ENCODE measurements around the gene FEZ2. TPM values are rescaled to one million over a fixed set of nuclear protein-coding genes. Genes with fewer than 3 reads are reported as not detected.
A peak's percentile ranks its signal among the peaks of the same experiment; 100 is the strongest.

The FEZ2 gene
- total and polyA plus RNA-seq, 9 of the 15 experiments (the other 6 are each of a cell fraction or from before 2014, with no cell fraction given) = 9.9 to 35.5 (median 20.1) TPM

- DNase-seq (ENCODE audit: extremely low read depth in 1 of 4, low spot score in 3 of 4) (no peak), FAIRE-seq (no peak), ATAC-seq (peak; percentile 23)
- WGBS (ENCODE audit: insufficient coverage, low coverage, missing lambda C conversion rate) = 37% methylated on average over 9 of the region's 9 CpGs
- Histone ChIP-seq H3K9ac (ENCODE audit: insufficient read depth in 1 of 2, low read depth in 2 of 2, low read length in 2 of 2) (no peak overlapping the region), H3K79me2 (ENCODE audit: control insufficient read depth, insufficient read depth, low read length) (no peaks in the 10 kb centered on the region), H3K27me3 (ENCODE audit: control insufficient read depth in 2 of 2, insufficient read depth in 2 of 2, low read length in 2 of 2) (peaks cover 0 to under 1% of the 10 kb centered on the region in 2 experiments; a peak in 1 of 5 replicates), H3K9me3 (replicated peaks; ENCODE audit: control insufficient read depth, insufficient read depth, low read depth, low read length) (no peaks in the 10 kb centered on the region), H2AFZ (ENCODE audit: low read depth, low read length) (no peak overlapping the region), H4K20me1 (replicated peaks; ENCODE audit: control insufficient read depth, insufficient read depth, low read length) (no peaks in the 10 kb centered on the region), H3K4me1 (replicated peaks in 1 of 2; ENCODE audit: control insufficient read depth in 2 of 2, insufficient read depth in 2 of 2, low read length in 2 of 2) (peaks cover 0 to 7% of the 10 kb centered on the region in 2 experiments; a peak in 1 of 5 replicates), H3K4me3 (no peak overlapping the region), H3K9me1 (ENCODE audit: control insufficient read depth, insufficient read depth, low read length) (no peaks in the 10 kb centered on the region), H3K36me3 (ENCODE audit: control insufficient read depth, insufficient read depth, low read length) (no peaks in the 10 kb centered on the region), H3K4me2 (ENCODE audit: insufficient read depth, low read length) (no peak overlapping the region; the same call in 1 of the 2 replicates), H3K27ac (ENCODE audit: extremely low read depth, low read depth, low read length) (no peak overlapping the region)
- CTCF ChIA-PET (ENCODE audit: low intra/inter-chr PET ratio) = no interaction called here
- no TSS peak for BruUV-seq (replicated peaks)
- intact Hi-C loops (cut with micrococcal nuclease) (no loop called here), in situ Hi-C loops (cut with MboI) (no loop called here)
- POLR2A ChIA-PET = interaction anchor here (0.6 to 0.8 kb wide), 2 partner anchors 9 to 17 kb away, joined by 3 read pairs; no protein-coding TSS in a partner anchor
- TF ChIP-seq CREB5 (CRISPR knock-in tag; IDR thresholded peaks at IDR 0.05) = 0 out of 2 replicates have a peak, but pooled peaks have one; percentile 9
- TF ChIP-seq GATAD2B (IDR thresholded peaks at IDR 0.05; ENCODE audit: borderline replicate concordance) = no peak
These were observed 67.6 kb downstream of the FEZ2 start for GRCh38 chr2:36530178-36530982.

Data from K562 (cell line).